GM21825 (cell line): ENCODE measurements around the gene FSD1.
A peak's percentile ranks its signal among the peaks of the same experiment; 100 is the strongest.

Experiments used
- ATAC-seq: cut with Tn5 transposase; IDR thresholded peaks from one replicate; pipeline ENCODE4 v1.9.1; 2021; ENCODE audit warnings: mild to moderate bottlenecking, moderate library complexity; ENCODE audit not compliant: unreplicated experiment

Gene FSD1

DNA sequence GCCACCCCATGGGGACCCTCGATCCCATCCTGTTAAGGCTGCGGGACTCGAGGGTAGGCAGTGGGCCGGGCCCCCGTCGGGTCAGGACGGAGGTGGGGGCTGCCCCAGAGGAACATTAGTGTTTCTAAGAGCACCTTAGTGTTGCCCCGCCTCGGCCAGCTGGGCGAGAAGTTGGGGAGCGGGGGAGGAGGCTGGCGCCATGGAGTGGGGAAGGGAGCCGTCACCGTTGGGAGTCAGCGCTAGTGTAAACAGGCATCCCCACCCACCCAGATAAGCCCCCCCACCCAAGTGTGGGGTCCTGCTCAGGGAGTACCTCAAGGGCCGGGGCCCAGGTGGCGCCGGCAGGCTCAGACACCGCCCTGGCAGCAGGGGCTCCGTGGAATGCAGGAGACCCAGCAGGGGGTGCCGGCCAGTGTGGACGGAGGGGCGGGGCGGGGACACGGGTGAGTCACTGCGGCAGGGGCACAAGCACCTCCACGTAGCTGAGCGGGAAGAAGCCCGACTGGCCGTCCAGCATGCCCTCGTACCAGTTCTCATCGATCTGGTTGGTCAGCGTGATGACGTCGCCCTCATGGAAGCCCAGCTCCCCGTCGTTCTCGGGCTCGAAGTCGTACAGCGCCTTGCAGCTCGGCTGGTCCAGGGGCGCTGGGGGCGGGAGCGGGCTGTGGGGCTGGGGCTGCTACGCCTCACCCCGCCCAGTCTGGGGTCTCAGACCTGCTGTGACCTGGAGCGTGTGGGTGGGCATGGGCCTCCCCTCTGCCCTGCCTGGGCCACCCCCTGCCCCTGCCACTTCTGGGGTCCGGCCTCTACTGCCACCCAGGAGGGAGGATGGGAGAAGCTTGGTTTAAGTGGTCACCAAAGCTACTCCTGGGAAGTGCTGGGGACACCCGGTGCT, 57.0 kb downstream of the FSD1 start:
- no peak for ATAC-seq

GRCh38 chr19:4362101-4362828, 57.9 kb downstream of the FSD1 start:
- ATAC-seq, result no peak

DNA sequence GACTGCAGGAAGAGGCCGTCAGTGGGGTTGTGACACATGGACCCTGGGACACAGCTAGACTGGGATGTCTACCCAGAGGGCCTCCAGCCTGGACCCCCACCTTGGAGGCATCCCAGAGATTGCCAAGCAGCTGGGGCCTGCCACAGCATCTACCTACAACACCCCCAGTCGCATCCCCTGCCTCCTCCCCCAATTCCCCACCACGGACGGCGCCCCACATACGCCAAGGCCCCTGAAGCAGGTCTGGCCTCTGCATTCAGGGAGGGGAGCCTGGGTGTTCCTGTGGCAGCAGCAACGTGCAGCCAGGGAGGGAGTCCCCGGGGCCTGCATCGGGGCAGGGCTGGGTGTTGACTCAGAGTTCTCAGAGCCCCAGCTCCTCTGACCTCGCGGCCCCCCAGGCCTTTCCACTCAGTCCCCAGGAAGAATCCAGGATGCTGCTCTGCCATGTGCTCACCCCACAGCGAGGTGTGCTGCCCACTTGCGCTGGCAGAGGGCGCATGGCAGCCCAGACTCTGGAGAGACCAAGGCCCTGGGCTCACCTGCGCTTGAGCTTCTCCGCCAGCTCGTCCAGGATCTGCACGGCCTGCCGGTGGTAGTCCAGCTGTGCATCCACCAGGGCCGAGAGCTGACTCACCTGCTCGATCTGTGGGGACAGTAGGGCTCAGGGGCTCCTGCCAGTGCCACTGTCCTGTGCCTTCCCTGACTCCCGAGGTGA, 58.6 kb downstream of the FSD1 start:
- no peak for ATAC-seq

DNA sequence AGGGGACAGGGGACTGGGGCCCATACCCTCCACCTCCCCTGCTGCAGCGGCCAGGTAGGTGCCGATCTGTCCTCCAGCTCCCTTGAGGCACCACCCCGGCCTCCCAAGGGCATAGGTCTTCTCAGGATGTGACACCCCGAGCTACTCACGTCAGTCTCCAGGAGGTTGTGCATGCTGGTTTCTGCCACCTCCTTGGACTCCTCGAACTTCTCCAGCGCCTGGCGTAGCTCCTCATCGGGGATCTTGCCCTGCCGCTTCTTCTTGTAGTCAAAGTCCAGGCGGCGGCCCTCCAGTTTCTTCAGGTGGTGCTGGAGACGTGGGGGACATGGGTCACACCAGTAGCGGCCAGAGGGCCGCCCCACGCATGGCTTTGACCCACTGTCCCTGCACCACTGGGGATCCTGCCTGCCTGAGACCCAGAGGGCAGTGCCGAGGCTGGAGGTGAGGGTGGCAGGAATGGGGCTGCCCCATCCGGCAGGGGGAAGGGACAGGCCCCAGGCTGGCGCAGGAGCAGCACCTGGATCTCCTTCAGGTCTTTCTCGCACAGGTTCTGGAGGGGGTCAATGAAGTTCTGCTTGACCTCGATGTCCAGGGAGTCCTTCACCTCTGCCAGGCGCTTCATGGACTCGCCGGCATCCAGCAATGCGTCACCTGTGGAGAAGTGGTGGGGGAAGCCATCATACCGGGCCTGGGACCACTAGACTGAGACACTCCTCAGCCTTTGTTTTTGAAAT, 59.3 kb downstream of the FSD1 start:
- no peak for ATAC-seq

DNA sequence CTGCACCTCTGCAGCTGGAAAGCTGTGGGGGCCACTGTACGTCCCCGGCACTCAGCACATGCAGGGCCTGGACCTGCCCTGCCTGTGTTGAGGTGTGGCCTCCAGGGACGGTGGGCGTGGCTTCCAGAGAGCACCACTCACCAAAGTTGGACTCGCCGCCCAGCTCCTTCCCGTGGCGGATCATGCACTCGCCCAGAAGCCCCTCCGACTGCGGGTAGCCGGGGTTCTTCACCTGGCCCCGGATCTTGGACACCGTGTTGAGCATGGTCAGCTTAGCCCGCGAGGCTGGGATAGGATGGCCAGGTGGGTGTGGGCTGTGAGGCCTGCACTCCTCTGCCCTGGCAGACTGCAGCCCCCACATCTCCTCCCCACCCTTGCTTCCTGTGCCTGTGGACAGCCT, 60.9 kb downstream of the FSD1 start:
- ATAC-seq, result no peak

DNA sequence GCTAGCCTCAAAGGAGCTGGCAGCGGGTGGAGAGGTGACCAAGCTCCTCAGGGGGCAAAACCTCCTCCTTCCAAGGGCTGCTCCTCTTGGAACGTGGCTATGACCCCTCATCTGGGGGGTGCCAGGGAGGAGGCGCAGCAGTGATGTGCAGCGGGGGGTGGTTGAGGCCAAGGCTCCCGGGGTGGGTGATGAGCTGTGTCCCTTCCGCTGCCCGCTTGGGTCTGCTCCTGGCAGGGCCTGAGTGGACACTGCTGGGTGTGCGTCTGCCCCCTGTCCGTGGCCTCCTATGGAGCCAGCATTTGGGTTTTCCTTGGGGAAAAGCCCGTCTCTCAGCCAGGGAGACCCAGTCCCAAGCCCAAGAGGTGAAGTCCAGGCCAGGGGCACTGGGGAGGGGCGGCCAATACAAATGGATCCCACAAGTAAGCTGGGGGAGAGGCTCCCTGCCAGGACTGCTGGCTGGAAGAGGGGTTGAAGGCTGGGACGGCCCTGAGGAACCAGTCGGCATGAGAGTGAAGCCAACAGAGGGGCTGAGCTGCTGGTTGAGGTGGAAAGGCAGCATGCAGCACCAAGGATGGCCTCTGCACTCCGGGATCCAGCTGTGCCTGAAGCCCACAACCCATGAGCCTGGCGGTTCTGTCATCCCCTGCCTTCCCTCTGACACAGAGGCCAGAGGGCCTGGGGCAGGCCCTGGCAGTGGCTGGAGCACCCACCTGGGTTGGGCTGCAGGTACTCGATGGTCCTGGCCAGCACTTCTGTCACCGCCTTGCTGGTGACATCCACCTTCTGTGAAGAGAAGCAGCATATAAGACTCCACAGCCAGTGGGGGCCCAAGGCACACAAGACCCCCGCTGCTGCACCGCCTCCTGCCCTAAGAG, 61.6 kb downstream of the FSD1 start:
- ATAC-seq, result no peak

GRCh38 chr19:4366666-4367335, 62.4 kb downstream of the FSD1 start:
- no peak for ATAC-seq

- no peak for ATAC-seq
These were observed 62.9 kb downstream of the FSD1 start for GRCh38 chr19:4367336-4367723.

GRCh38 chr19:4367781-4368127, 63.4 kb downstream of the FSD1 start:
- ATAC-seq, result no peak

GRCh38 chr19:4368128-4368820, 63.9 kb downstream of the FSD1 start:
- no peak for ATAC-seq

DNA sequence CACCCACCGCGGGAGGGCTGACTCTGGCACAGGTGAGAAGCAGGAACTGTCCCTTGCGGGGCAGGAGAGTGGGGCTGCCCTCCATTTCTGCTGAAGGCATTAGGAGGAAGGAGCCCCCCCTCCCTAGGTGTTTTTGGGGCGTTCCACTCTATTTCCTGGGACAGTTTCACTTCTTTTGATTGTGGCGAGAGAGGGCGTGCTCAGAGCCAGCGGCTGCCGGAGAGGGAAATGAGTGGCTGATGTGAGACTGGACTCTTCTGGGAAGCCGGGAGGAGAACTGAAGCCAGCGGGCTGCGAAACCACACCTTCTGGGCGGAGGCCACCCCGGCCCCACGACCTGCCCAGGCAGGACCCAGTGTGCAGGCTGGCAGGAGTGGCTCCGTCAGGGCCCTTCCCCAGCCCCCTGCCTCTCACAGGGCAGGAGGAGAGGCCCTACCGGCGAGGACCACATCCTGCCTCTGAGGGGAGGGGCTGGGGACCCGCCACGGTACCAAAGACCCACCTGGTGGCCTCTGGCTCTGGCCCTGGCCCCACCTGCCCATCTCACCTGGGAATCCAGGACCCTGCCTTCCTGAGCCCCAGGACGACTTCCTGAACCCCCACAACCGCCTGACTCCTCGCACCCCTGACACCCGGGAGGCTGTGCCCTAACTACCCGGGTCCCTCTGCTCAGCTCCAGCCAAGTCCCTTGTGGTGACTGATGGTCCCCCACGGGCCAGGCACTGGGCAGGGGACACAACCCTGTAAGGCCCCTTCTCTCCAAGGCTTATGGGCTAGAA, 64.9 kb downstream of the FSD1 start:
- peak; percentile 40 for ATAC-seq

GRCh38 chr19:4369888-4370260, 65.5 kb downstream of the FSD1 start:
- peak; percentile 34 for ATAC-seq

GRCh38 chr19:4370418-4371041, 66.1 kb downstream of the FSD1 start:
- ATAC-seq, result no peak

DNA sequence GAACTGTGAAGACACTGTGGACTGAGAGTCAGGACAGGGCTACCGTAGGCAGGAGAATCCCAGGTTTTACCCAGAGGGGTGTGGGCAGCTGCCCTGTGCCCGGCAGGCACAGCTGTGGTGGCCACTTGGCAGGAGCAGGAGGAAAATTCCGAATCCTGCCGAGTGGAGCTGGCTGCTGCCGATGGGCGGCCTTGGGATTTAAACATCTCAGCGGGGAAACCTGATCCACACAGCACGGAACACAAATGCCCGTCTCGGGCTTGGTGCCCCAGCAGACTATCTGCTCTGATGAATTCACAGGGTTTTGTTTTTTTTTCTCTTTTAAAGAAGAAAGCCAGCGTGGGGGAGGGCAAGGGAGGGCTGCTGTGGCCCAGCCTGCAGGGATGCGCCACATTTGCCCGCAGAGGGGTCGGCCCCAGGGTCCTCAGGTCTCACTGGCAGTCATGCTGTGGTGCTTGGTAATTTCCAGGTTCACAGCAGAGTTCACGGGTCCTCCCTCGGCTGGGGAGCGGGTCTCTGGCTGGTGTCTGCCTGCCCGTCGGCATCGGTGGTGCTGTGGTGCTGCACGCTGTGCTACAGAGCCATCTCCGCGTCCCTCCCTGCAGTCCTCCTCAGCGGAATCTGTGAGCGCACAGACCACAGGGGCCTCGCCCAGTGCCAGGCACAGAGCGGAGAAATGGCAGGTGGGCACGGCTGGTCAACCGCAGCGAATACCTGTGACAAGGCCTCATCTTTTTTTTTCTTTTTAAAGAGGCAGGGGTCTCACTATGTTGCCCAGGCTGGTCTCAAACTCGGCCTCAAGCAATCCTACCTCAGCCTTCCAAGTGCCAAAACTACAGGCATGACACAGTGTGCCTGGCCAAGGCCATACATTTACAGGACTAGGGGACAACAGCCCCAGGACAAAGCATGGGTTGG, 67.1 kb downstream of the FSD1 start:
- no peak for ATAC-seq

- no peak for ATAC-seq
These were observed 68.0 kb downstream of the FSD1 start for GRCh38 chr19:4372165-4373012.

DNA sequence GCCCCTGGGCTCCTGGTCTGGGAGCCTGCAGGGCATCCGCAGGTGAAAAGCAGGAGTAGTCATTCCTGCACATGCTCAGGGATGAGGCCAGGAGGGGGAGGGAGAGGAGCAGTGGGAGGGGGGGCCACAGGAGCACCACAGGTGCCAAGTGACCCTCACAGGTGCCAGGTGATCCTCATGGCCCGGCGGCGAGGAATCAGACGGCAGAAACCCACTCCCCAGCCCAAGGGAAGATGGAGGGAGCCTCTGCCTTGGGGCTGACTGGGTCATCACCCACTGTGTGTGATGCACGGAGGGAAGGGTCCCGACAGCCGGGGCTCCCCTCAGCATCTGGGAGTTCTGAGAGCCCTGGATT, 68.6 kb downstream of the FSD1 start:
- ATAC-seq, result no peak
